Suprapubic skin (tissue), 4 donors: ENCODE data around the gene ETV3L.

Source experiments
- EP300 ChIP-seq: sonication (generic); formaldehyde crosslinking; IDR thresholded peaks from one replicate; pipeline ENCODE4 v1.6.1; 2017; ENCODE audit warnings: antibody characterized with exemption
- POLR2AphosphoS5 ChIP-seq, 3 donors: sonication (generic); formaldehyde crosslinking; IDR thresholded peaks; one replicate each; pipeline ENCODE4 v1.6.1; 2017; ENCODE audit warnings: antibody characterized with exemption in 3 of 3
- TF ChIP-seq, protein P1 (sequence below), 2 donors: fragments of 200-600 bp in 1 of 2; fragments of 450-650 bp in 1 of 2; sonication (generic) in 1 of 2; IDR thresholded peaks; one replicate each; pipeline ENCODE4 v1.5.1; 2016 to 2019; ENCODE audit warnings: antibody characterized with exemption in 2 of 2, mild to moderate bottlenecking in 1 of 2, moderate library complexity in 1 of 2

- TF ChIP-seq, protein P1, sequence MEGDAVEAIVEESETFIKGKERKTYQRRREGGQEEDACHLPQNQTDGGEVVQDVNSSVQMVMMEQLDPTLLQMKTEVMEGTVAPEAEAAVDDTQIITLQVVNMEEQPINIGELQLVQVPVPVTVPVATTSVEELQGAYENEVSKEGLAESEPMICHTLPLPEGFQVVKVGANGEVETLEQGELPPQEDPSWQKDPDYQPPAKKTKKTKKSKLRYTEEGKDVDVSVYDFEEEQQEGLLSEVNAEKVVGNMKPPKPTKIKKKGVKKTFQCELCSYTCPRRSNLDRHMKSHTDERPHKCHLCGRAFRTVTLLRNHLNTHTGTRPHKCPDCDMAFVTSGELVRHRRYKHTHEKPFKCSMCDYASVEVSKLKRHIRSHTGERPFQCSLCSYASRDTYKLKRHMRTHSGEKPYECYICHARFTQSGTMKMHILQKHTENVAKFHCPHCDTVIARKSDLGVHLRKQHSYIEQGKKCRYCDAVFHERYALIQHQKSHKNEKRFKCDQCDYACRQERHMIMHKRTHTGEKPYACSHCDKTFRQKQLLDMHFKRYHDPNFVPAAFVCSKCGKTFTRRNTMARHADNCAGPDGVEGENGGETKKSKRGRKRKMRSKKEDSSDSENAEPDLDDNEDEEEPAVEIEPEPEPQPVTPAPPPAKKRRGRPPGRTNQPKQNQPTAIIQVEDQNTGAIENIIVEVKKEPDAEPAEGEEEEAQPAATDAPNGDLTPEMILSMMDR (IDR thresholded peaks at IDR 0.05): no peak
- TF ChIP-seq POLR2AphosphoS5 (IDR thresholded peaks at IDR 0.05) (no peak), EP300 (no peak)
Measured at GRCh38 chr1:157086299-157086698, 13.3 kb downstream of the ETV3L start.
